HepG2 (cell line): ENCODE measurements around the gene ARHGEF10L. TPM values are rescaled to one million over a fixed set of nuclear protein-coding genes. Genes with fewer than 3 reads are reported as not detected.
A peak's percentile ranks its signal among the peaks of the same experiment; 100 is the strongest.

ENCODE experiments used
- AGO2 ChIP-seq: fragments of 200-400 bp; formaldehyde crosslinking; optimal IDR thresholded peaks from 2 replicates; pipeline ENCODE3; 2017; ENCODE audit warnings: mild to moderate bottlenecking, low read depth, low read length, moderate library complexity
- CREB1 ChIP-seq, 2 experiments: fragments of 450-650 bp in 1 of 2; IDR thresholded peaks; 2 replicates each; pipeline ENCODE4 v1.6.1; 2016 to 2017; ENCODE audit warnings: control low read depth in 1 of 2, mild to moderate bottlenecking in 1 of 2, missing compliant biosample characterization in 1 of 2, missing genetic modification characterization in 1 of 2
- ELF1 ChIP-seq: sonication (generic); formaldehyde crosslinking; IDR thresholded peaks from 2 replicates; pipeline ENCODE4 v1.4.0; 2020; ENCODE audit warnings: missing genetic modification reagents
- ERF ChIP-seq: IDR thresholded peaks from 2 replicates; pipeline ENCODE4 v1.6.1; 2018; ENCODE audit warnings: missing biosample characterization, missing genetic modification reagents
- FOXA1 ChIP-seq, 2 experiments: fragments of 450-650 bp in 1 of 2; sonication (generic) in 1 of 2; formaldehyde crosslinking in 1 of 2; IDR thresholded peaks; 2 replicates each; pipeline versions ENCODE4 v1.4.0 to v1.6.1; 2016 to 2020; ENCODE audit warnings: missing genetic modification reagents in 1 of 2
- IRF2 ChIP-seq: IDR thresholded peaks from 2 replicates; pipeline ENCODE4 v1.6.1; 2018; ENCODE audit warnings: missing genetic modification reagents, missing compliant biosample characterization
- KLF11 ChIP-seq: IDR thresholded peaks from 2 replicates; pipeline ENCODE4 v1.6.1; 2016; ENCODE audit warnings: missing compliant biosample characterization
- MIER3 ChIP-seq: IDR thresholded peaks from 2 replicates; pipeline ENCODE4 v1.6.1; 2016; ENCODE audit warnings: missing compliant biosample characterization, borderline replicate concordance
- MXD4 ChIP-seq: IDR thresholded peaks from 2 replicates; pipeline ENCODE4 v1.6.1; 2016; ENCODE audit warnings: mild to moderate bottlenecking, missing biosample characterization, missing genetic modification reagents
- NR1H2 ChIP-seq: sonication (generic); formaldehyde crosslinking; IDR thresholded peaks from 2 replicates; pipeline ENCODE4 v1.8.1; 2022; ENCODE audit warnings: low read depth, missing genetic modification reagents, borderline replicate concordance
- NR2F6 ChIP-seq, 2 experiments: IDR thresholded peaks; 2 replicates each; pipeline ENCODE4 v1.6.1; 2016; ENCODE audit warnings: antibody characterized with exemption in 1 of 2, mild to moderate bottlenecking in 1 of 2
- PAF1 ChIP-seq: IDR thresholded peaks from 2 replicates; pipeline ENCODE4 v1.6.1; 2016; ENCODE audit warnings: missing genetic modification reagents, missing compliant biosample characterization
- POLR2AphosphoS5 ChIP-seq: IDR thresholded peaks from 2 replicates; pipeline ENCODE4 v1.6.1; 2012; ENCODE audit warnings: low read depth, low read length
- SMAD3 ChIP-seq: sonication (generic); formaldehyde crosslinking; IDR thresholded peaks from 2 replicates; pipeline ENCODE4 v1.4.0; 2020; ENCODE audit warnings: missing genetic modification reagents
- SMARCC2 ChIP-seq: fragments of 450-650 bp; IDR thresholded peaks from 2 replicates; pipeline ENCODE4 v1.6.1; 2017; ENCODE audit warnings: antibody characterized with exemption, mild to moderate bottlenecking
- TBP ChIP-seq: sonication (generic); formaldehyde crosslinking; IDR thresholded peaks from 2 replicates; pipeline ENCODE4 v1.5.0; 2020; ENCODE audit warnings: missing genetic modification reagents
- ZBTB10 ChIP-seq: sonication (generic); formaldehyde crosslinking; IDR thresholded peaks from 2 replicates; pipeline ENCODE4 v1.4.0; 2020; ENCODE audit warnings: missing genetic modification reagents, borderline replicate concordance
- ZNF282 ChIP-seq: fragments of 450-650 bp; IDR thresholded peaks from 2 replicates; pipeline ENCODE4 v1.6.1; 2018; ENCODE audit not compliant: partially characterized antibody
- ZNF446 ChIP-seq: sonication (generic); formaldehyde crosslinking; IDR thresholded peaks from 2 replicates; pipeline ENCODE4 v1.5.0; 2020; ENCODE audit warnings: mild to moderate bottlenecking, missing genetic modification reagents
- ZNF501 ChIP-seq: sonication (generic); formaldehyde crosslinking; IDR thresholded peaks from 2 replicates; pipeline ENCODE4 v1.5.1; 2020; ENCODE audit warnings: mild to moderate bottlenecking, moderate library complexity, missing genetic modification reagents
- ZNF530 ChIP-seq: sonication (generic); formaldehyde crosslinking; IDR thresholded peaks from 2 replicates; pipeline ENCODE4 v1.5.0; 2020; ENCODE audit warnings: low read depth, mild to moderate bottlenecking, missing genetic modification reagents
- ZNF550 ChIP-seq: sonication (generic); formaldehyde crosslinking; IDR thresholded peaks from 2 replicates; pipeline ENCODE4 v1.4.0; 2020; ENCODE audit warnings: mild to moderate bottlenecking, missing genetic modification reagents, borderline replicate concordance
- ZNF567 ChIP-seq: sonication (generic); formaldehyde crosslinking; IDR thresholded peaks from 2 replicates; pipeline ENCODE4 v1.8.1; 2023; ENCODE audit warnings: mild to moderate bottlenecking, missing genetic modification reagents, borderline replicate concordance
- ZNF572 ChIP-seq: sonication (generic); formaldehyde crosslinking; IDR thresholded peaks from 2 replicates; pipeline ENCODE4 v1.5.1; 2020; ENCODE audit warnings: mild to moderate bottlenecking, missing genetic modification reagents
- ZNF75D ChIP-seq: sonication (generic); formaldehyde crosslinking; IDR thresholded peaks from 2 replicates; pipeline ENCODE4 v1.8.1; 2023; ENCODE audit warnings: missing genetic modification reagents, mild to moderate bottlenecking, borderline replicate concordance
- ZSCAN12 ChIP-seq: sonication (generic); formaldehyde crosslinking; IDR thresholded peaks from 2 replicates; pipeline ENCODE4 v1.9.0; 2021; ENCODE audit warnings: mild to moderate bottlenecking, missing genetic modification reagents
- polyA plus RNA-seq, 8 experiments: library from polyadenylated mRNA; depleted of rRNA in 3 of 8; stranded (reverse) in 7 of 8; unstranded in 1 of 8; fragments of >200 nt; fragmentation: Illumina TruSeq in 4 of 8; extraction: Trizol in 4 of 8; gene quantifications; 2 replicates each; pipeline versions ENCODE4 v1.2.1 to v1.2.3, GENCODE V29; 2011 to 2016; ENCODE audit warnings: low read depth in 4 of 8, missing spikeins in 1 of 8, mixed read lengths in 1 of 8; ENCODE audit not compliant: insufficient read depth in 1 of 8
- total RNA-seq, 5 experiments: library from RNA; depleted of rRNA; stranded (reverse); fragments of >200 nt; fragmentation: Illumina TruSeq; extraction: Trizol; gene quantifications; 2 replicates each; pipeline ENCODE4 v1.2.3, GENCODE V29; 2016; ENCODE audit warnings: low read depth in 1 of 5
- TF ChIP-seq, protein P1 (sequence below): sonication (generic); formaldehyde crosslinking; IDR thresholded peaks from 2 replicates; pipeline ENCODE4 v1.4.0; 2020; ENCODE audit warnings: missing genetic modification reagents, mild to moderate bottlenecking, borderline replicate concordance

The ARHGEF10L gene
- total and polyA plus RNA-seq, 2 of the 13 experiments (the other 11 are each of a cell fraction or from before 2014, with no cell fraction given), result 46.5 to 78.3 TPM

DNA sequence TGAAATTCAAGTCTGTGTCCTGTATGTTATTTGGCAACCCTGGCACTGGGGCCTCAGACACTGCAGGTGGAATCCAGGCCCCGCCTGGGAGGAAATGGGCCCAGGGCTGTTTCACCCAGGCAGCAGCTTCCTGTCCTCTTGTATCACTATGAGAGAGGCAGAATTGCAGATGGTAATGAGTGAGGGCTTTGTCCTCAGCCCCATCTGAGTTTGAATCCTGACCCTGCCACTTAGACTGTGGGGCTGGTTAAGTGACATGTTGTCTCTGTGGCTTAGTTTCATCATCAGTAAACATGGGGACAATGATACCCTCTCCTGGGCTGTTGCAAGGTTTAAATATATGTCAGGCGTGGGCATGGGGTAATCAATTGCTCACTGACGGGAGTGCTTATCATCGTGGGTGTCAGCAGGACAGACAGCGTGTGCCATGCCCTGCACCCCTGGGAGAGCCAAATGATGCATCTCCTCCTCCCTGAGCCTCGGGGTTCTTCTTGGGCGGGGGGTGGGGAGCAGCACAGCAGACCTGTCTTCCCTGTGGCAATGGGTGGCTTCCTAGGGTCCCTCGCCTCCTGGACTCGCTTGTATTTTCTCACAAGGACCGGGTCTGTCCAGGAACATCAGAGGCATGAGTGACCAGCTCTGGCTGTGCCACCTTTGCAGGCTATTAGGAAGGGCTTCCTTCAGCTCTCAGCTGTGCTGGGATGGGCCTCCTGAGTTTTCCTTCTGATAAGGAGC, 42.1 kb downstream of the ARHGEF10L start (continued):
- TF ChIP-seq, protein P1, sequence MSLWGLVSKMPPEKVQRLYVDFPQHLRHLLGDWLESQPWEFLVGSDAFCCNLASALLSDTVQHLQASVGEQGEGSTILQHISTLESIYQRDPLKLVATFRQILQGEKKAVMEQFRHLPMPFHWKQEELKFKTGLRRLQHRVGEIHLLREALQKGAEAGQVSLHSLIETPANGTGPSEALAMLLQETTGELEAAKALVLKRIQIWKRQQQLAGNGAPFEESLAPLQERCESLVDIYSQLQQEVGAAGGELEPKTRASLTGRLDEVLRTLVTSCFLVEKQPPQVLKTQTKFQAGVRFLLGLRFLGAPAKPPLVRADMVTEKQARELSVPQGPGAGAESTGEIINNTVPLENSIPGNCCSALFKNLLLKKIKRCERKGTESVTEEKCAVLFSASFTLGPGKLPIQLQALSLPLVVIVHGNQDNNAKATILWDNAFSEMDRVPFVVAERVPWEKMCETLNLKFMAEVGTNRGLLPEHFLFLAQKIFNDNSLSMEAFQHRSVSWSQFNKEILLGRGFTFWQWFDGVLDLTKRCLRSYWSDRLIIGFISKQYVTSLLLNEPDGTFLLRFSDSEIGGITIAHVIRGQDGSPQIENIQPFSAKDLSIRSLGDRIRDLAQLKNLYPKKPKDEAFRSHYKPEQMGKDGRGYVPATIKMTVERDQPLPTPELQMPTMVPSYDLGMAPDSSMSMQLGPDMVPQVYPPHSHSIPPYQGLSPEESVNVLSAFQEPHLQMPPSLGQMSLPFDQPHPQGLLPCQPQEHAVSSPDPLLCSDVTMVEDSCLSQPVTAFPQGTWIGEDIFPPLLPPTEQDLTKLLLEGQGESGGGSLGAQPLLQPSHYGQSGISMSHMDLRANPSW, result no peak
- no peak for TF ChIP-seq TBP (CRISPR knock-in tag)
- peak; percentile 39; the same call in 1 of the 2 replicates for TF ChIP-seq MXD4 (CRISPR knock-in tag)
- TF ChIP-seq KLF11 (CRISPR knock-in tag), result no peak
- no peak for TF ChIP-seq ZBTB10 (CRISPR knock-in tag)
- TF ChIP-seq ZNF530 (CRISPR knock-in tag), result no peak
- 0 out of 2 replicates have a peak, but pooled peaks have one; percentile 26 for TF ChIP-seq ZNF446
- TF ChIP-seq ELF1, result peak; percentile 38; the same call in 1 of the 2 replicates
- TF ChIP-seq ZNF282, result no peak
- no peak for TF ChIP-seq SMARCC2
- TF ChIP-seq PAF1 (CRISPR knock-in tag), result no peak
- TF ChIP-seq ERF (CRISPR knock-in tag), result peak; percentile 60; the same call in 1 of the 2 replicates
- TF ChIP-seq NR2F6 (IDR thresholded peaks at IDR 0.05), result peak; percentile 71
- peak; percentile 73 for TF ChIP-seq NR2F6 (CRISPR knock-in tag; IDR thresholded peaks at IDR 0.05)
- no peak for TF ChIP-seq ZSCAN12 (CRISPR knock-in tag)
- no peak for TF ChIP-seq ZNF567 (CRISPR knock-in tag)
- TF ChIP-seq FOXA1 (IDR thresholded peaks at IDR 0.05), result peak; percentile 68
- TF ChIP-seq FOXA1 (CRISPR knock-in tag; IDR thresholded peaks at IDR 0.05), result peak; percentile 99
- TF ChIP-seq ZNF75D, result no peak
- no peak for TF ChIP-seq NR1H2 (CRISPR knock-in tag)
- TF ChIP-seq SMAD3 (CRISPR knock-in tag), result no peak
- no peak for TF ChIP-seq ZNF501 (CRISPR knock-in tag)
- peak; percentile 60; the same call in 1 of the 2 replicates for TF ChIP-seq MIER3 (CRISPR knock-in tag)
- no peak for TF ChIP-seq ZNF550 (CRISPR knock-in tag)
- TF ChIP-seq AGO2, result no peak
- TF ChIP-seq ZNF572 (CRISPR knock-in tag), result no peak
- TF ChIP-seq IRF2, result no peak
- no peak for TF ChIP-seq CREB1 (IDR thresholded peaks at IDR 0.05)
- TF ChIP-seq CREB1 (CRISPR knock-in tag; IDR thresholded peaks at IDR 0.05), result peak; percentile 74
- peak; percentile 43; the same call in 1 of the 2 replicates for TF ChIP-seq POLR2AphosphoS5
